HT-29 (cell line): ENCODE results near the gene IFITM1. TPM values are rescaled to one million over a fixed set of nuclear protein-coding genes. Genes with fewer than 3 reads are reported as not detected.

Source experiments
- DNase-seq: peaks from one replicate; pipeline ENCODE4 v3.0.0-alpha.2; 2015; ENCODE audit warnings: low spot score
- total RNA-seq: library from RNA; depleted of rRNA; stranded (reverse); fragments of >200 nt; shearing (Covaris generic); gene quantifications from 2 replicates; pipeline ENCODE4 v1.2.3, GENCODE V29; 2014

Gene IFITM1
- total RNA-seq, 1 experiment from 2014 or later, result 6.8 TPM

GRCh38 chr11:282630-283360, 31.0 kb upstream of the IFITM1 start:
- no peak for DNase-seq

GRCh38 chr11:283405-284104, 30.3 kb upstream of the IFITM1 start:
- no peak for DNase-seq

- no peak for DNase-seq
Measured at GRCh38 chr11:284105-285020, 29.5 kb upstream of the IFITM1 start.

GRCh38 chr11:285021-285893, 28.6 kb upstream of the IFITM1 start:
- no peak for DNase-seq

GRCh38 chr11:285894-286220, 28.0 kb upstream of the IFITM1 start:
- DNase-seq, result no peak

- DNase-seq, result peak; percentile 65
Measured at GRCh38 chr11:286977-287820, 26.6 kb upstream of the IFITM1 start.

- peak; percentile 74 for DNase-seq
Measured at GRCh38 chr11:287821-288477, 25.9 kb upstream of the IFITM1 start.

- DNase-seq, result peak; percentile 56
Measured at GRCh38 chr11:288478-289397, 25.1 kb upstream of the IFITM1 start, which contains the start of gene PGGHG. TSS of gene PGGHG (plus strand) at chr11:289126. CDS start at chr11:289817, 691 bp downstream.

- DNase-seq, result no peak
Measured at GRCh38 chr11:289398-289711, 24.5 kb upstream of the IFITM1 start.

- DNase-seq, result no peak
Measured at GRCh38 chr11:289712-290620, 23.9 kb upstream of the IFITM1 start.

- DNase-seq, result no peak
Measured at GRCh38 chr11:290621-291231, 23.1 kb upstream of the IFITM1 start.

- DNase-seq, result no peak
Measured at GRCh38 chr11:291281-292210, 22.3 kb upstream of the IFITM1 start.

GRCh38 chr11:292211-293121, 21.4 kb upstream of the IFITM1 start:
- DNase-seq, result no peak

GRCh38 chr11:293271-293851, 20.5 kb upstream of the IFITM1 start:
- DNase-seq, result no peak
